Measurements from ENCODE around the gene AKR7A2.

AKR7A2 gene

GRCh38 chr1:19313636-19313959 is 1.7 kb upstream of the AKR7A2 start:
- POLR2A ChIA-PET, result interaction anchor here (0.6 to 1.5 kb wide), 2 partner anchors 17 to 52 kb away, joined by 3 to 4 read pairs; no protein-coding TSS in a partner anchor
- no peak for TF ChIP-seq CTCF (IDR thresholded peaks at IDR 0.05; ENCODE audit: insufficient read depth, low read length, missing control alignments)
- H3K4me3 ChIP-seq (ENCODE audit: low read depth, low read length), result no peak overlapping the region
- DNase-seq (ENCODE audit: low read depth, low spot score), result no peak
- CTCF ChIA-PET, result interaction anchor here (1.4 to 3.1 kb wide), 4 partner anchors 16 to 340 kb away, joined by 3 to 16 read pairs (median 4); no protein-coding TSS in a partner anchor

- no peak for DNase-seq (ENCODE audit: low read depth, low spot score)
- CTCF ChIA-PET, result interaction anchor here (1.4 to 3.1 kb wide), 5 partner anchors 16 to 341 kb away, joined by 3 to 16 read pairs (median 3); no protein-coding TSS in a partner anchor
- no peak for TF ChIP-seq CTCF (IDR thresholded peaks at IDR 0.05; ENCODE audit: insufficient read depth, low read length, missing control alignments)
- POLR2A ChIA-PET, result interaction anchor here (0.6 to 1.5 kb wide), 3 partner anchors 17 to 52 kb away, joined by 3 to 4 read pairs (median 3); no protein-coding TSS in a partner anchor
- H3K4me3 ChIP-seq (ENCODE audit: low read depth, low read length), result peak overlapping the region; percentile 83
Observed at GRCh38 chr1:19312782-19313635, 1.1 kb upstream of the AKR7A2 start.

- POLR2A ChIA-PET, result no interaction called here
- no peak for DNase-seq (ENCODE audit: low read depth, low spot score)
- H3K4me3 ChIP-seq (ENCODE audit: low read depth, low read length), result peak overlapping the region; percentile 80
- TF ChIP-seq CTCF (IDR thresholded peaks at IDR 0.05; ENCODE audit: insufficient read depth, low read length, missing control alignments), result no peak
- CTCF ChIA-PET, result interaction anchor here (0.7 to 3.1 kb wide), 4 partner anchors 10 to 342 kb away, joined by 3 to 16 read pairs (median 5); no protein-coding TSS in a partner anchor
Observed at GRCh38 chr1:19311503-19311930, 427 bp downstream of the AKR7A2 start.

GRCh38 chr1:19310720-19311502 is 1.0 kb downstream of the AKR7A2 start:
- H3K4me3 ChIP-seq (ENCODE audit: low read depth, low read length), result peak overlapping the region; percentile 80
- DNase-seq (ENCODE audit: low read depth, low spot score), result no peak
- CTCF ChIA-PET, result interaction anchor here (0.7 to 3.1 kb wide), 3 partner anchors 9 to 343 kb away, joined by 4 to 16 read pairs (median 6); no protein-coding TSS in a partner anchor
- POLR2A ChIA-PET, result no interaction called here
- TF ChIP-seq CTCF (IDR thresholded peaks at IDR 0.05; ENCODE audit: insufficient read depth, low read length, missing control alignments), result no peak

GRCh38 chr1:19310061-19310460 is 1.9 kb downstream of the AKR7A2 start:
- no peak overlapping the region; the same call in 1 of the 2 replicates for H3K4me3 ChIP-seq (ENCODE audit: low read depth, low read length)
- TF ChIP-seq CTCF (IDR thresholded peaks at IDR 0.05; ENCODE audit: insufficient read depth, low read length, missing control alignments), result no peak
- ChIA-PET POLR2A (interaction anchor here (0.5 to 1.1 kb wide), 2 partner anchors 49 to 134 kb away, joined by 3 read pairs; no protein-coding TSS in a partner anchor), CTCF (interaction anchor here (1.3 to 1.9 kb wide), 2 partner anchors 341 to 344 kb away, joined by 4 to 6 read pairs; no protein-coding TSS in a partner anchor)
- no peak for DNase-seq (ENCODE audit: low read depth, low spot score)
